PFSK-1 (cell line): ENCODE data around the gene LRMDA.

ENCODE experiments used
- FOXP2 ChIP-seq: optimal IDR thresholded peaks from 2 replicates; pipeline ENCODE3; 2011; ENCODE audit warnings: borderline replicate concordance, control low read depth, inconsistent platforms; ENCODE audit not compliant: insufficient read depth; ENCODE audit errors: extremely low read length, extremely low read depth
- POLR2AphosphoS5 ChIP-seq: IDR thresholded peaks from 2 replicates; pipeline ENCODE4 v1.6.1; 2012; ENCODE audit warnings: low read depth, mild to moderate bottlenecking, control low read depth, low read length, moderate library complexity
- SIN3A ChIP-seq: IDR thresholded peaks from 2 replicates; pipeline ENCODE4 v1.6.1; 2012; ENCODE audit warnings: mild to moderate bottlenecking, low read length, moderate library complexity, borderline replicate concordance; ENCODE audit not compliant: insufficient read depth
- TAF1 ChIP-seq: IDR thresholded peaks from 2 replicates; pipeline ENCODE4 v1.6.1; 2012; ENCODE audit warnings: low read length, control low read depth, borderline replicate concordance; ENCODE audit not compliant: insufficient read depth
- TF ChIP-seq, protein P1 (sequence below), 2 experiments: IDR thresholded peaks; 2 replicates each; pipeline versions ENCODE4 v1.6.1 to v1.8.0; 2011 to 2012; ENCODE audit warnings: low read depth in 2 of 2, low read length in 2 of 2, control low read depth in 1 of 2, inconsistent platforms in 1 of 2, mild to moderate bottlenecking in 1 of 2, moderate library complexity in 1 of 2; ENCODE audit not compliant: insufficient read depth in 1 of 2

The LRMDA gene

DNA sequence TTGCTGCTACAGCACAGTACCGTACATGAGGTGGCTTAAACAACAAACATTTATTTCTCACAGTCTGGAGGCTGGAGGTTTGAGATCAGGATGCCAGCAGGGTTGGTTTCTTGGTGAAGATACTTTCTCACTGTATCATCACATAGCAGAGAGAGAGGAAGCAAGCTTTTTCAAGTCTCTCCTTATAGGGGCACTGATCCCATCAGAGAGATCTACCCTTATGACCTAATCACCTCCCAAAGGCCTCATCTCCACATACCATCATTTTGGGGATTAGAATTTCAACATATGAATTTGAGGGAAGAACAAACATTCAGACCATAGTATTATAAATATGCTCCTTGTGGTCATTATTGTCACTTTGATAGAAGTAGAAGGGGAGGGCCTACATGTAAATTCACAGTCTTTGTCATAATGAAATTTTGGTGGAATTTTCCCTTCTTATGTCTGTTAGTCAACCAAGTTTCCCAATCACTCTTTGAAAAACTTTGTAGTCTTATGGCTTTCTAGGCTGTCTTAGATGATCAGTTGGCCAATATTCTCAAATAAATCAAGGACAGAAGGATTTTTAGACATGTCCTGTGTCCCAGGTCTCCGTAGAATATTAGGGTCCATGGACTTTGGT lies 606.2 kb downstream of the LRMDA start:
- TF ChIP-seq POLR2AphosphoS5: no peak
- TF ChIP-seq FOXP2: no peak
- TF ChIP-seq, protein P1, sequence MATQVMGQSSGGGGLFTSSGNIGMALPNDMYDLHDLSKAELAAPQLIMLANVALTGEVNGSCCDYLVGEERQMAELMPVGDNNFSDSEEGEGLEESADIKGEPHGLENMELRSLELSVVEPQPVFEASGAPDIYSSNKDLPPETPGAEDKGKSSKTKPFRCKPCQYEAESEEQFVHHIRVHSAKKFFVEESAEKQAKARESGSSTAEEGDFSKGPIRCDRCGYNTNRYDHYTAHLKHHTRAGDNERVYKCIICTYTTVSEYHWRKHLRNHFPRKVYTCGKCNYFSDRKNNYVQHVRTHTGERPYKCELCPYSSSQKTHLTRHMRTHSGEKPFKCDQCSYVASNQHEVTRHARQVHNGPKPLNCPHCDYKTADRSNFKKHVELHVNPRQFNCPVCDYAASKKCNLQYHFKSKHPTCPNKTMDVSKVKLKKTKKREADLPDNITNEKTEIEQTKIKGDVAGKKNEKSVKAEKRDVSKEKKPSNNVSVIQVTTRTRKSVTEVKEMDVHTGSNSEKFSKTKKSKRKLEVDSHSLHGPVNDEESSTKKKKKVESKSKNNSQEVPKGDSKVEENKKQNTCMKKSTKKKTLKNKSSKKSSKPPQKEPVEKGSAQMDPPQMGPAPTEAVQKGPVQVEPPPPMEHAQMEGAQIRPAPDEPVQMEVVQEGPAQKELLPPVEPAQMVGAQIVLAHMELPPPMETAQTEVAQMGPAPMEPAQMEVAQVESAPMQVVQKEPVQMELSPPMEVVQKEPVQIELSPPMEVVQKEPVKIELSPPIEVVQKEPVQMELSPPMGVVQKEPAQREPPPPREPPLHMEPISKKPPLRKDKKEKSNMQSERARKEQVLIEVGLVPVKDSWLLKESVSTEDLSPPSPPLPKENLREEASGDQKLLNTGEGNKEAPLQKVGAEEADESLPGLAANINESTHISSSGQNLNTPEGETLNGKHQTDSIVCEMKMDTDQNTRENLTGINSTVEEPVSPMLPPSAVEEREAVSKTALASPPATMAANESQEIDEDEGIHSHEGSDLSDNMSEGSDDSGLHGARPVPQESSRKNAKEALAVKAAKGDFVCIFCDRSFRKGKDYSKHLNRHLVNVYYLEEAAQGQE (IDR thresholded peaks at IDR 0.05; ENCODE audit: insufficient read depth in 1 of 2, low read depth in 2 of 2, low read length in 2 of 2): no peak
- no peak for TF ChIP-seq SIN3A
- TF ChIP-seq TAF1: no peak

DNA sequence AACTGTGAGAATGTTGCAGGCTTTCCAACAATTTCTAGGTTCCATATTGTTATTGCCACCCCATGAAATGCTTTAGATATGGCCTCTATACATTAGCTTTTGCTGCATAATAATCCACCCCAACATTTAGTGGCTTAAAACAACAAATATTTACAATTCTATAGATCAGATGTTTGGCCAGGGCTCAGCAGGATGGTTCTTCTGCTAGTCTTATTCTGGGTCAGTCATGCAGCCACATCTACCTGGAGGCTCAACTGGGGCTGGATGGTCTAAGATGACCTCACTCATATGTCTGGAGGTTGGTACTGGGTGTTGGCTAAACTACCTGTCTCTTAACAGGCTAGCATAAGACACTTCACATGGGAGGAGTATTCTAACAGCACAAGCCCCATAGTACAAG lies 607.3 kb downstream of the LRMDA start:
- TF ChIP-seq SIN3A (no peak), FOXP2 (no peak), TAF1 (no peak), POLR2AphosphoS5 (no peak)
- TF ChIP-seq, protein P1 (IDR thresholded peaks at IDR 0.05; ENCODE audit: insufficient read depth in 1 of 2, low read depth in 2 of 2, low read length in 2 of 2): no peak

DNA sequence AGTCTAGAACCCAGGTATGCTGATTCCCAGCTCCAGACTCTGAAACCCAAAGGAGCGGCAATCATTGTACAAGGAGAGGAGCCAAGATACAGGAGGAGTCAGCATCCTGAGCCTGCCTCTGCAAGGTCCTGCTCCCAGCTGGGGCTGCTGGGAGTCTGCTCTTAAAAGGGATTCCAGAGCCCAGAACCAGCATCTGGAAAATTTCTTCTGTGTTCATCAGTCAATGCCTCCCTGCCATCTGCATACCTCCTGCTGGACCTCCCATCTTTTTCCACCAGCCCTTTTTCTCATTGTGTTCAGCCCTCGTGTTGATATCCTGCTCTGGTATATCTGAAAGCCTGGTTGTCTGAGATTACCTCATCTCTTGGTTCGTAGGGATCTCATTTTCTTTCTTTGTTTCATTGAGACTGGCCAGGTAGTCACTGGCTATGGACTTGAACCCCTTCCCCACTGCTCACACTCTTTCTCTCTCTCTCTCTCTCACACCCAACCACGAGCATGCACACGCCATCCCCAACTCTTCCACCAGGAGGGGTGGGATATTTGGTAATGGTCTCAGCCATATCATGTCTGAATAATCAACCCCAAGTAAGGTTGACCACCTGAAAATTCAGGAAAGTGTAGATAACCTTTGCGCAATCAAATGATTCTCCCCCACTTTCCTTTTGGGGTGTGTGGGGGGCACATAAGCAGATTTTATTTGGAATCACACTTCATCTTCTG lies 608.8 kb downstream of the LRMDA start:
- TF ChIP-seq TAF1 (no peak), SIN3A (no peak), FOXP2 (no peak), POLR2AphosphoS5 (no peak)

DNA sequence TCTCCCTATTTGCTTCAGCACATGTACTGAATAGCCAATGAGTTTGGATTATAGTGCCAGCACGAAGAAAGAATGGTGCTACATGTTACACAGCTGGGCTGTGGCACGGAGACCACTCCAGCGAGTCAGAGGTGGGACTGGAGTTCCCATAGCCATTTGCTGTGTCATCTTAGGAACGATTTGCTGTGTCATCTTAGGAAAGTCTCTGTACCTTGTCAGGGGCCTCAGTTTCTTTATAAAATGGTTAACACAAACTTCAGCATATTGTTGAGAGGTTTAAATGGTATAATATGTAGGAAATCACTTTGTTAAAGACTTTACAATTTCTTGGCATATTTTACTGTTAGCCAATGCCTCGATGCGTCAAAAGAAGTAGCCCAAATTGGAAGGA lies 609.4 kb downstream of the LRMDA start:
- TF ChIP-seq, protein P1 (IDR thresholded peaks at IDR 0.05; ENCODE audit: insufficient read depth in 1 of 2, low read depth in 2 of 2, low read length in 2 of 2): no peak
- TF ChIP-seq TAF1 (no peak), SIN3A (no peak), POLR2AphosphoS5 (no peak), FOXP2 (no peak)

DNA sequence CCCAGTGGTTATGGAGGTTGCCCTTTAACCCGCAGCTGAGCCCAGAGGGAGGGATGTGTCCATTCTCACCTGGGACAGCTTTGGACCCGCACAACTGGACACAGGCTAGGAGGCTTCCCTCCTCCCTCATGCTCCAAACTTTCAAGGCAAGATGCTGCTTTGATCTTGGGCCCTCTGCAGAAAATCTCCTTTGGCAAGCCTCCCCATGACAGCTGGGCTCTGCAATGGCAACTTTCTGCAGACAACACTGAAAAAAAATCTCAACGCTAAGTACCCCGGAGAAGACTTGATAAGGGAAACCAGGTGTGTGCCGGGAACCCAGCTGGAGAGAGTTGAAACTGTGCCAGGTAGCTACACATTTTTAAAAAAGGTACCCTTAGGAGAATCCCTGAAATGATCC lies 610.1 kb downstream of the LRMDA start:
- TF ChIP-seq, protein P1 (IDR thresholded peaks at IDR 0.05; ENCODE audit: insufficient read depth in 1 of 2, low read depth in 2 of 2, low read length in 2 of 2): no peak
- TF ChIP-seq SIN3A (no peak), FOXP2 (no peak), POLR2AphosphoS5 (no peak)
